Inflammatory macrophage (primary cell): ENCODE data around the gene AP2A1.
A peak's percentile ranks its signal among the peaks of the same experiment; 100 is the strongest.
"Not testable (repeated sequence)": the region's sequence is repeated elsewhere in the genome, so short reads cannot be mapped to it uniquely, and the experiment has no call there.

ENCODE experiments used
- DNase-seq, 2 donors: peaks; one replicate each; pipeline ENCODE4 v3.0.0-alpha.2; 2020 to 2022

AP2A1 gene

GRCh38 chr19:49814010-49814409 is 47.2 kb downstream of the AP2A1 start:
- DNase-seq, result no peak

- DNase-seq, result no peak
Measured at GRCh38 chr19:49816590-49816989, 49.8 kb downstream of the AP2A1 start.

- DNase-seq, result peak; percentile 85 to 89
Measured at GRCh38 chr19:49817964-49818648, 51.3 kb downstream of the AP2A1 start, which contains the start of gene MED25. Gene MED25, plus strand, starts transcription at chr19:49818289. Its CDS starts 53 bp downstream, at chr19:49818342.

GRCh38 chr19:49818649-49819370 is 52.0 kb downstream of the AP2A1 start:
- peak; percentile 6 to 35 for DNase-seq

GRCh38 chr19:49819452-49820115 is 52.8 kb downstream of the AP2A1 start:
- not testable (repeated sequence) for DNase-seq

- DNase-seq, result no peak
Measured at GRCh38 chr19:49820125-49820524, 53.3 kb downstream of the AP2A1 start.

- DNase-seq, result no peak
Measured at GRCh38 chr19:49823472-49823871, 56.7 kb downstream of the AP2A1 start.

- DNase-seq, result no peak
Measured at GRCh38 chr19:49824662-49825061, 57.9 kb downstream of the AP2A1 start.

- no peak for DNase-seq
Measured at GRCh38 chr19:49827034-49827433, 60.2 kb downstream of the AP2A1 start.

GRCh38 chr19:49829200-49829599 is 62.4 kb downstream of the AP2A1 start:
- DNase-seq, result no peak

- DNase-seq, result no peak
Measured at GRCh38 chr19:49829721-49830120, 62.9 kb downstream of the AP2A1 start.

GRCh38 chr19:49830766-49831165 is 64.0 kb downstream of the AP2A1 start:
- no peak for DNase-seq

GRCh38 chr19:49831592-49831991 is 64.8 kb downstream of the AP2A1 start:
- no peak for DNase-seq

- DNase-seq, result peak in 1 of 2 donors; percentile 20
Measured at GRCh38 chr19:49832556-49832955, 65.8 kb downstream of the AP2A1 start.

- DNase-seq, result no peak
Measured at GRCh38 chr19:49833599-49833998, 66.8 kb downstream of the AP2A1 start.

- DNase-seq, result no peak
Measured at GRCh38 chr19:49835562-49835961, 68.8 kb downstream of the AP2A1 start.

GRCh38 chr19:49836176-49837008 is 69.6 kb downstream of the AP2A1 start:
- no peak for DNase-seq

GRCh38 chr19:49837009-49837310 is 70.2 kb downstream of the AP2A1 start:
- DNase-seq, result no peak

- no peak for DNase-seq
Measured at GRCh38 chr19:49837425-49837824, 70.6 kb downstream of the AP2A1 start.

GRCh38 chr19:49838885-49839588 is 72.2 kb downstream of the AP2A1 start:
- DNase-seq, result no peak

GRCh38 chr19:49839713-49840112 is 72.9 kb downstream of the AP2A1 start:
- DNase-seq, result no peak

GRCh38 chr19:49840321-49840720 is 73.5 kb downstream of the AP2A1 start:
- no peak for DNase-seq
